NCI-H69 (cell line): Measurements from ENCODE around the gene WRAP73.

Experiments
- DNase-seq: peaks from one replicate; lab custom pipeline; 2025; lab: John Stamatoyannopoulos, UW

WRAP73 gene

GRCh38 chr1:3610527-3611169 lies 39.3 kb downstream of the WRAP73 start:
- DNase-seq = peak; percentile 54

- no peak for DNase-seq
These were observed 40.0 kb downstream of the WRAP73 start for GRCh38 chr1:3609769-3610526.

GRCh38 chr1:3609016-3609768 lies 40.7 kb downstream of the WRAP73 start:
- peak; percentile 1 for DNase-seq

GRCh38 chr1:3608154-3608553 lies 41.7 kb downstream of the WRAP73 start:
- DNase-seq = no peak

GRCh38 chr1:3607703-3608065 lies 42.2 kb downstream of the WRAP73 start:
- no peak for DNase-seq

GRCh38 chr1:3606779-3607702 lies 42.9 kb downstream of the WRAP73 start:
- DNase-seq = no peak

GRCh38 chr1:3604997-3605823 lies 44.7 kb downstream of the WRAP73 start:
- DNase-seq = no peak

- DNase-seq = no peak
These were observed 45.4 kb downstream of the WRAP73 start for GRCh38 chr1:3604468-3604974.

- no peak for DNase-seq
These were observed 46.1 kb downstream of the WRAP73 start for GRCh38 chr1:3603571-3604467.

- no peak for DNase-seq
These were observed 46.7 kb downstream of the WRAP73 start for GRCh38 chr1:3603156-3603555.

- no peak for DNase-seq
These were observed 47.5 kb downstream of the WRAP73 start for GRCh38 chr1:3602375-3602774.

GRCh38 chr1:3601743-3602142 lies 48.2 kb downstream of the WRAP73 start:
- no peak for DNase-seq

- no peak for DNase-seq
These were observed 49.5 kb downstream of the WRAP73 start for GRCh38 chr1:3600354-3600753.

- DNase-seq = no peak
These were observed 50.1 kb downstream of the WRAP73 start for GRCh38 chr1:3599816-3600215.

GRCh38 chr1:3599286-3599811 lies 50.6 kb downstream of the WRAP73 start:
- DNase-seq = no peak

- no peak for DNase-seq
These were observed 51.2 kb downstream of the WRAP73 start for GRCh38 chr1:3598522-3599285.

- no peak for DNase-seq
These were observed 51.8 kb downstream of the WRAP73 start for GRCh38 chr1:3598051-3598491.

- DNase-seq = peak; percentile 17
These were observed 52.3 kb downstream of the WRAP73 start for GRCh38 chr1:3597599-3597964.
